GM12865 (cell line): ENCODE results near the gene P3R3URF.
"Not testable (repeated sequence)": the region's sequence is repeated elsewhere in the genome, so short reads cannot be mapped to it uniquely, and the experiment has no call there.

Source experiments
- DNase-seq: peaks from one replicate; pipeline ENCODE4 v3.0.0; 2010; ENCODE audit warnings: low read depth
- H3K4me3 ChIP-seq: 2 replicates; pipeline ENCODE4 v1.5.1; 2011; ENCODE audit warnings: mild to moderate bottlenecking, low read depth, low read length, control low read depth
- TF ChIP-seq, protein P1 (sequence below): IDR thresholded peaks from 2 replicates; pipeline ENCODE4 v1.5.1; 2011; ENCODE audit warnings: low read length, control low read depth, low read depth, inconsistent platforms; ENCODE audit not compliant: insufficient read depth; ENCODE audit errors: missing control alignments

P3R3URF gene

DNA sequence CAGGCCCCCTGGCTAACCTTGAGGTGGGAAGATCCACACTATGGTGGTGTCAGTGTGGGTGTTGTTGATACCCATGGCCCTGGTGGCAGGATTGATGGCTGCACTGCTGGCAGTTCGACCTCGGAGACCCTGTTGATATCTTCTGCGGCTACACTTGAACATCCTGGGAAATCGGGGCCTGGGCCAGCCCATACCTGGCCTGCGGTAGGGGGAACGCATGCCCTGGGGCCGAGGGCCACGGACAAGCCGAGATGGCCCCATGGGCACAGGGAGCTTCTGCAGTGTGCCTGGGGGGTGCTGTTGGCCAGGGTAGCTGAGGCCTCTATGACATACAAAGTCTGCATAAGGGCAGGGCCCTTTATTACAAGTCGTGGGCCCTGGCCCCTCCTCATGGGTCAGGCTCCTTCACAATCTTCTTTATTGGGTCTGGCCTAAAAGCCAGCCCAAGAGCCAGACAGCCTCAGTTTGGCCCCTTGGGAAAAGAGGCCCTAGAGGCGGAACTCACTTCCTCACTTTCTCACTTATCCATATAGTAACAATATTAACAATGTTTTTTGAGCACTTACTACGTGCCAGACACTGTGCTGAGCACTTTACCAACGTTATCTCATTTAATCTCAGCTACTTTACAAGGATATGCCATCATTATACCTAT is at the start of gene P3R3URF:
P3R3URF (minus strand) TSS at position 278 of the 655 bp plus-strand sequence; CDS start at position 261, 17 bp downstream.
- no peak for DNase-seq
- no peak within 1 kb of the TSS for H3K4me3 ChIP-seq
- TF ChIP-seq, protein P1, sequence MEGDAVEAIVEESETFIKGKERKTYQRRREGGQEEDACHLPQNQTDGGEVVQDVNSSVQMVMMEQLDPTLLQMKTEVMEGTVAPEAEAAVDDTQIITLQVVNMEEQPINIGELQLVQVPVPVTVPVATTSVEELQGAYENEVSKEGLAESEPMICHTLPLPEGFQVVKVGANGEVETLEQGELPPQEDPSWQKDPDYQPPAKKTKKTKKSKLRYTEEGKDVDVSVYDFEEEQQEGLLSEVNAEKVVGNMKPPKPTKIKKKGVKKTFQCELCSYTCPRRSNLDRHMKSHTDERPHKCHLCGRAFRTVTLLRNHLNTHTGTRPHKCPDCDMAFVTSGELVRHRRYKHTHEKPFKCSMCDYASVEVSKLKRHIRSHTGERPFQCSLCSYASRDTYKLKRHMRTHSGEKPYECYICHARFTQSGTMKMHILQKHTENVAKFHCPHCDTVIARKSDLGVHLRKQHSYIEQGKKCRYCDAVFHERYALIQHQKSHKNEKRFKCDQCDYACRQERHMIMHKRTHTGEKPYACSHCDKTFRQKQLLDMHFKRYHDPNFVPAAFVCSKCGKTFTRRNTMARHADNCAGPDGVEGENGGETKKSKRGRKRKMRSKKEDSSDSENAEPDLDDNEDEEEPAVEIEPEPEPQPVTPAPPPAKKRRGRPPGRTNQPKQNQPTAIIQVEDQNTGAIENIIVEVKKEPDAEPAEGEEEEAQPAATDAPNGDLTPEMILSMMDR, result no peak

DNA sequence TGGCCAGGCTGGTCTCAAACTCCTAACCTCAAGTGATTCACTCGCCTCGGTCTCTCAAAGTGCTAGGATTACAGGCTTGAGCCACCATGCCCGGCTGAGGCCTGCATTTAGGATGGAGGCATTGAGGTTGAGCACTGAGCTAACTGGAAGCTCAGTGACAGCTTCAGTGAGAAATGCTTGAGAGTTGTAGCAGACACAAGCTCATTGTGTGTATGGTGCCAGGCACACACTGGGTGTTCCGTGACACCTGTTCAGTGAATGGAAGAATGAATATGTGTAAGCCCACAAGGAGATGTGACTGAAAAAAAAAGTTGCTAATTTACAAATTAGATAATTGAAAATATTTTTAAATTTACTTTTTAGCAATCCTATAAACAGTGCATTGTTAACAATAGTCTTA is 48.7 kb upstream of the P3R3URF start:
- TF ChIP-seq, protein P1, result no peak
- DNase-seq, result no peak
- H3K4me3 ChIP-seq, result no peak overlapping the region

- TF ChIP-seq, protein P1, result peak; percentile 91
- DNase-seq, result peak; percentile 91
- H3K4me3 ChIP-seq, result no peak overlapping the region
Measured at GRCh38 chr1:46223472-46223943, 47.2 kb upstream of the P3R3URF start.

GRCh38 chr1:46223055-46223454 is 46.8 kb upstream of the P3R3URF start:
- DNase-seq, H3K4me3 ChIP-seq: not testable (repeated sequence)

GRCh38 chr1:46221749-46222148 is 45.5 kb upstream of the P3R3URF start:
- no peak overlapping the region for H3K4me3 ChIP-seq
- DNase-seq, result no peak
- TF ChIP-seq, protein P1, result no peak

- TF ChIP-seq, protein P1, result no peak
Measured at GRCh38 chr1:46220808-46221207, 44.5 kb upstream of the P3R3URF start.

GRCh38 chr1:46219551-46220520 is 43.5 kb upstream of the P3R3URF start:
- H3K4me3 ChIP-seq, result no peak overlapping the region
- no peak for DNase-seq
- TF ChIP-seq, protein P1, result no peak

More at GRCh38 chr1:46220808-46221207, 44.5 kb upstream of the P3R3URF start:
- no peak overlapping the region for H3K4me3 ChIP-seq
- DNase-seq, result no peak
